K562 (cell line): ENCODE measurements around the gene PLXDC2. TPM values are rescaled to one million over a fixed set of nuclear protein-coding genes. Genes with fewer than 3 reads are reported as not detected.

ENCODE experiments used
- ATAC-seq: fragments of 200-7000 bp; cut with Tn5 transposase; 3 replicates; pipeline ENCODE4 v1.9.1; 2020; ENCODE audit warnings: moderate library complexity
- BruUV-seq: library from RNA; stranded (reverse); fragments of 400-500 nt; replicated peaks from 2 replicates; lab custom pipeline; 2021; lab: Mats Ljungman, UMichigan
- CTCF ChIA-PET: fragments of 300-600 bp; formaldehyde crosslinking; extraction: SDS; loops from one replicate; lab custom pipeline; 2021; ENCODE audit warnings: low intra/inter-chr PET ratio; lab: Yijun Ruan, JAX
- POLR2A ChIA-PET: fragments of 300-600, 350-650 bp; sonication (Branson Sonifier 250); formaldehyde crosslinking; extraction: SDS; loops from one replicate; lab custom pipeline; 2021; ENCODE audit warnings: antibody characterized with exemption, inconsistent platforms; lab: Yijun Ruan, JAX
- DNase-seq, 4 experiments: peaks; one replicate each; pipeline versions ENCODE4 v3.0.0 to v3.0.0-alpha.2; 2011 to 2018; ENCODE audit warnings: low spot score in 3 of 4, mixed read lengths in 3 of 4; ENCODE audit errors: extremely low read depth in 1 of 4
- FAIRE-seq: peaks from 2 replicates; lab custom pipeline; 2011; peaks lifted over from hg19 to GRCh38; lab: Jason Lieb, UNC
- H2AFZ ChIP-seq: 2 replicates; pipeline ENCODE4 v1.6.0; 2011; ENCODE audit warnings: low read depth, low read length, control low read depth, inconsistent platforms
- H3K27ac ChIP-seq: fragments of 200-600 bp; 3 replicates; pipeline ENCODE4 v1.8.0; 2011; ENCODE audit warnings: low read depth, mild to moderate bottlenecking, control low read depth, inconsistent platforms, low read length, moderate library complexity, mixed read lengths; ENCODE audit errors: extremely low read depth
- H3K27me3 ChIP-seq, 2 experiments: fragments of 300-600 bp in 1 of 2; 2 replicates in 1 of 2; 3 replicates in 1 of 2; pipeline versions ENCODE4 v1.6.0 to v1.8.0; 2011; ENCODE audit warnings: inconsistent platforms in 2 of 2, low read length in 2 of 2, mild to moderate bottlenecking in 1 of 2, mixed read lengths in 1 of 2, moderate library complexity in 1 of 2; ENCODE audit not compliant: control insufficient read depth in 2 of 2, insufficient read depth in 2 of 2
- H3K36me3 ChIP-seq: fragments of 300-600 bp; 3 replicates; pipeline ENCODE4 v1.8.0; 2011; ENCODE audit warnings: mild to moderate bottlenecking, low read length, inconsistent platforms; ENCODE audit not compliant: control insufficient read depth, insufficient read depth
- H3K4me1 ChIP-seq, 2 experiments: fragments of 200-600 bp in 1 of 2; replicated peaks in 1 of 2; 2 replicates in 1 of 2; 3 replicates in 1 of 2; pipeline versions ENCODE4 v1.5.1 to v1.8.0; 2011; ENCODE audit warnings: inconsistent platforms in 2 of 2, low read length in 2 of 2, mild to moderate bottlenecking in 1 of 2, mixed read lengths in 1 of 2, moderate library complexity in 1 of 2; ENCODE audit not compliant: control insufficient read depth in 2 of 2, insufficient read depth in 2 of 2
- H3K4me2 ChIP-seq: 2 replicates; pipeline ENCODE4 v1.6.1; 2011; ENCODE audit warnings: low read length, control low read depth, inconsistent platforms, mixed read lengths; ENCODE audit not compliant: insufficient read depth
- H3K4me3 ChIP-seq: fragments of 200-600 bp; sonication (generic), shearing (Covaris generic); 2 replicates; pipeline ENCODE4 v1.5.1; 2016; ENCODE audit warnings: control low read depth, inconsistent platforms
- H3K79me2 ChIP-seq: fragments of 200-600 bp; 3 replicates; pipeline ENCODE4 v1.8.0; 2011; ENCODE audit warnings: low read length, inconsistent platforms; ENCODE audit not compliant: control insufficient read depth, insufficient read depth
- H3K9ac ChIP-seq, 2 experiments: 2 replicates each; pipeline versions ENCODE4 v1.6.0 to v1.6.1; 2011; ENCODE audit warnings: low read depth in 2 of 2, low read length in 2 of 2, control low read depth in 1 of 2, inconsistent platforms in 1 of 2, mild to moderate bottlenecking in 1 of 2, mixed read lengths in 1 of 2; ENCODE audit not compliant: insufficient read depth in 1 of 2
- H3K9me1 ChIP-seq: one replicate; pipeline ENCODE4 v1.6.0; 2011; ENCODE audit warnings: inconsistent platforms, mild to moderate bottlenecking, low read length, moderate library complexity; ENCODE audit not compliant: control insufficient read depth, insufficient read depth
- H3K9me3 ChIP-seq: replicated peaks from 2 replicates; pipeline ENCODE4 v1.5.1; 2011; ENCODE audit warnings: low read depth, low read length, inconsistent platforms; ENCODE audit not compliant: control insufficient read depth, insufficient read depth
- H4K20me1 ChIP-seq: replicated peaks from 2 replicates; pipeline ENCODE4 v1.6.1; 2011; ENCODE audit warnings: low read length, inconsistent platforms, mixed read lengths; ENCODE audit not compliant: control insufficient read depth, insufficient read depth
- AFF4 ChIP-seq: sonication (generic); formaldehyde crosslinking; IDR thresholded peaks from 2 replicates; pipeline ENCODE4 v1.8.0; 2023; ENCODE audit warnings: mild to moderate bottlenecking, missing genetic modification reagents
- CBFA2T3 ChIP-seq: fragments of 450-650 bp; IDR thresholded peaks from 2 replicates; pipeline ENCODE4 v1.6.1; 2017
- CHD2 ChIP-seq: IDR thresholded peaks from 2 replicates; pipeline ENCODE4 v1.6.1; 2011; ENCODE audit warnings: low read depth, low read length
- CHD4 ChIP-seq: fragments of 200-600 bp; sonication (generic); IDR thresholded peaks from 3 replicates; pipeline ENCODE4 v1.6.1; 2012; ENCODE audit warnings: low read depth, mild to moderate bottlenecking, mixed read lengths, low read length, inconsistent platforms; ENCODE audit not compliant: insufficient read depth, insufficient replicate concordance, poor library complexity, severe bottlenecking
- DLX4 ChIP-seq: fragments of 250-450 bp; sonication (Bioruptor Pico); IDR thresholded peaks from 2 replicates; pipeline ENCODE4 v1.6.1; 2021; ENCODE audit warnings: mild to moderate bottlenecking
- FIP1L1 ChIP-seq: fragments of 200-400 bp; formaldehyde crosslinking; IDR thresholded peaks from 2 replicates; pipeline ENCODE4 v1.6.1; 2018; ENCODE audit warnings: mild to moderate bottlenecking, low read depth, low read length; ENCODE audit not compliant: poor library complexity, severe bottlenecking
- JUND ChIP-seq, 2 experiments: IDR thresholded peaks; 2 replicates in 1 of 2; 3 replicates in 1 of 2; pipeline ENCODE4 v1.6.1; 2011; ENCODE audit warnings: borderline replicate concordance in 2 of 2, low read depth in 2 of 2, low read length in 2 of 2, improper control_type of control experiment in 1 of 2, missing biosample characterization in 1 of 2, missing genetic modification characterization in 1 of 2, missing genetic modification reagents in 1 of 2
- MCM3 ChIP-seq: fragments of 450-650 bp; IDR thresholded peaks from 2 replicates; pipeline ENCODE4 v1.6.1; 2016
- NR3C1 ChIP-seq: sonication (generic); formaldehyde crosslinking; IDR thresholded peaks from 2 replicates; pipeline ENCODE4 v1.8.1; 2022; ENCODE audit warnings: missing genetic modification reagents
- NUFIP1 ChIP-seq: fragments of 450-650 bp; IDR thresholded peaks from 2 replicates; pipeline ENCODE4 v1.6.1; 2018; ENCODE audit not compliant: partially characterized antibody
- POLR2A ChIP-seq: fragments of 450-650 bp; conservative IDR thresholded peaks from 2 replicates; pipeline ENCODE4 v1.6.1; 2016
- SMARCA4 ChIP-seq: fragments of 450-650 bp; IDR thresholded peaks from 2 replicates; pipeline ENCODE4 v1.6.1; 2016
- TCF15 ChIP-seq: fragments of 250-450 bp; sonication (Bioruptor Pico); IDR thresholded peaks from 2 replicates; pipeline ENCODE4 v1.8.0; 2022; ENCODE audit warnings: moderate library complexity, mild to moderate bottlenecking, inconsistent platforms
- ZBED1 ChIP-seq: IDR thresholded peaks from 2 replicates; pipeline ENCODE4 v1.6.1; 2014
- ZNF395 ChIP-seq: fragments of 200-800 bp; sonication (Bioruptor generic); IDR thresholded peaks from 2 replicates; pipeline ENCODE4 v1.6.1; 2017; ENCODE audit warnings: missing genetic modification characterization, missing compliant biosample characterization
- WGBS: fragments of 100-300 bp; shearing (Covaris generic); methylation state at CpG from one replicate; pipeline ENCODE4 v1.1.6; 2016; ENCODE audit warnings: low coverage, mixed read lengths; ENCODE audit not compliant: insufficient coverage; ENCODE audit errors: missing lambda C conversion rate; 5-methylcytosine and 5-hydroxymethylcytosine counted together
- in situ Hi-C: fragments of 300-500 bp; cut with MboI; formaldehyde crosslinking; loops from 4 replicates; pipeline ENCODE4 v1.15.0; 2018; ENCODE audit warnings: inconsistent platforms, mixed read lengths
- intact Hi-C: fragments of 100-400 bp; cut with micrococcal nuclease; formaldehyde crosslinking; loops from 2 replicates; pipeline ENCODE4 v1.14.2; 2022
- polyA plus RNA-seq, 8 experiments: library from polyadenylated mRNA; depleted of rRNA in 4 of 8; stranded (reverse) in 5 of 8; unstranded in 3 of 8; fragments of >200 nt; fragmentation: Nextera tagmentation in 2 of 8; fragmentation: Illumina TruSeq in 1 of 8; extraction: Ambion mirVana in 2 of 8; extraction: Trizol in 1 of 8; gene quantifications; 2 replicates each; pipeline versions ENCODE4 v1.2.1 to v1.2.3, GENCODE V29; 2011 to 2014; ENCODE audit warnings: inconsistent platforms in 1 of 8, missing spikeins in 1 of 8
- total RNA-seq, 7 experiments: library from RNA; depleted of rRNA in 6 of 7; stranded (reverse); fragments of >200 nt in 6 of 7; fragmentation: Illumina TruSeq in 2 of 7; extraction: Trizol in 2 of 7; gene quantifications; 2 replicates each; pipeline versions ENCODE4 v1.2.1 to v1.2.3, GENCODE V29; 2011 to 2021; ENCODE audit warnings: low replicate concordance in 1 of 7
- TF ChIP-seq, protein P1 (sequence below): fragments of 450-650 bp; formaldehyde crosslinking; conservative IDR thresholded peaks from 2 replicates; pipeline ENCODE4 v1.4.0; 2022; ENCODE audit warnings: mild to moderate bottlenecking, missing genetic modification characterization

PLXDC2 gene
- total and polyA plus RNA-seq, 9 of the 15 experiments (the other 6 are each of a cell fraction or from before 2014, with no cell fraction given): 0.01 to 0.33 (median 0.10) TPM; not detected in 3

DNA sequence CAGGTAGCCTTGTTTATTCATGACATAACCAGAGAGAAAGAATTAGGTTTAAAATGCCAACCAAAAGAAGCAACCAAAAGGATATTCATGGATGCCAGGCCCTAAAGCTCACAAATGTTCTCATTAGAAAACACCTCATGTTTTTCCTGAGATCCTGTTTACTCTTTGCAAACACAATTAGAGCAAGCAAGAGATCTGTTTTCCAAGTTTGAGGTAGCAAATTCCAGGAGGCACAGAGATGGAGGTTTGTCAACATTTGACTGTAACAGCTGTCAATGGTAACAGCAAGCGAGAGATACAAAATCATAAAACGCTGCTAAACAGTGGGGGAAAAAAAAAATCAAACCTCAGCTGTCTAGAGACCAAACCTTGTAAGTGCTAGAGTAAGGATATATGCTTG lies 182.2 kb downstream of the PLXDC2 start:
- FAIRE-seq (no peak), DNase-seq (no peak), ATAC-seq (no peak)
- Histone ChIP-seq H3K27me3 (no peaks in the 10 kb centered on the region), H3K9me1 (no peaks in the 10 kb centered on the region), H3K4me3 (no peak overlapping the region), H2AFZ (no peak overlapping the region), H4K20me1 (no peaks in the 10 kb centered on the region), H3K9ac (no peak overlapping the region), H3K36me3 (no peaks in the 10 kb centered on the region), H3K9me3 (no peaks in the 10 kb centered on the region), H3K4me2 (no peak overlapping the region), H3K79me2 (no peaks in the 10 kb centered on the region), H3K4me1 (no peaks in the 10 kb centered on the region), H3K27ac (no peak overlapping the region)
- ChIA-PET CTCF (no interaction called here), POLR2A (no interaction called here)
- intact Hi-C loops: no loop called here
- WGBS: 0% methylated on average over 2 of the region's 2 CpGs
- TF ChIP-seq FIP1L1: no peak
- TF ChIP-seq AFF4 (CRISPR knock-in tag): no peak
- no peak for TF ChIP-seq CHD4
- TF ChIP-seq ZBED1: no peak
- TF ChIP-seq SMARCA4: no peak
- TF ChIP-seq ZNF395 (CRISPR knock-in tag): no peak
- TF ChIP-seq POLR2A: no peak
- TF ChIP-seq NR3C1 (CRISPR knock-in tag): no peak
- no peak for TF ChIP-seq TCF15 (CRISPR knock-in tag)
- TF ChIP-seq, protein P1, sequence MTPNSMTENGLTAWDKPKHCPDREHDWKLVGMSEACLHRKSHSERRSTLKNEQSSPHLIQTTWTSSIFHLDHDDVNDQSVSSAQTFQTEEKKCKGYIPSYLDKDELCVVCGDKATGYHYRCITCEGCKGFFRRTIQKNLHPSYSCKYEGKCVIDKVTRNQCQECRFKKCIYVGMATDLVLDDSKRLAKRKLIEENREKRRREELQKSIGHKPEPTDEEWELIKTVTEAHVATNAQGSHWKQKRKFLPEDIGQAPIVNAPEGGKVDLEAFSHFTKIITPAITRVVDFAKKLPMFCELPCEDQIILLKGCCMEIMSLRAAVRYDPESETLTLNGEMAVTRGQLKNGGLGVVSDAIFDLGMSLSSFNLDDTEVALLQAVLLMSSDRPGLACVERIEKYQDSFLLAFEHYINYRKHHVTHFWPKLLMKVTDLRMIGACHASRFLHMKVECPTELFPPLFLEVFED (CRISPR knock-in tag): no peak
- TF ChIP-seq DLX4: no peak
- TF ChIP-seq NUFIP1: no peak
- no peak for TF ChIP-seq CHD2
- TF ChIP-seq JUND (IDR thresholded peaks at IDR 0.05; ENCODE audit: borderline replicate concordance, low read depth, low read length): no peak
- no peak for TF ChIP-seq JUND (tag; IDR thresholded peaks at IDR 0.05; ENCODE audit: borderline replicate concordance, low read depth, low read length)
- TF ChIP-seq CBFA2T3: no peak
- no peak for TF ChIP-seq MCM3
- in situ Hi-C loops: no loop called here
- no TSS peak for BruUV-seq
